GM12892 (cell line): Measurements from ENCODE around the gene UMPS.

ENCODE experiments used
- POLR2A ChIP-seq: IDR thresholded peaks from 2 replicates; pipeline ENCODE4 v1.6.1; 2011; ENCODE audit warnings: low read depth, low read length, control low read depth
- POLR2AphosphoS5 ChIP-seq: IDR thresholded peaks from 2 replicates; pipeline ENCODE4 v1.6.1; 2011; ENCODE audit warnings: low read depth, low read length, control low read depth

GRCh38 chr3:124772081-124772831 lies 42.0 kb downstream of the UMPS start:
- no peak for TF ChIP-seq POLR2AphosphoS5
- TF ChIP-seq POLR2A = no peak
